Upper lobe of left lung (tissue), 4 donors: ENCODE data around the gene CEBPB.

Source experiments
- POLR2A ChIP-seq, 4 donors: fragments of 450-650 bp; IDR thresholded peaks; one replicate each; pipeline ENCODE4 v1.5.1; 2016 to 2017; ENCODE audit warnings: antibody characterized with exemption in 4 of 4, mild to moderate bottlenecking in 2 of 4
- POLR2AphosphoS5 ChIP-seq, 2 donors: sonication (generic); formaldehyde crosslinking; IDR thresholded peaks; one replicate each; pipeline ENCODE4 v1.5.1; 2017; ENCODE audit warnings: antibody characterized with exemption in 2 of 2
- TF ChIP-seq, protein P1 (sequence below), 6 experiments: fragments of 450-650 bp in 4 of 6; fragments of 200-600 bp in 2 of 6; sonication (generic) in 2 of 6; IDR thresholded peaks; one replicate each; pipeline ENCODE4 v1.5.1; 2016 to 2019; ENCODE audit warnings: antibody characterized with exemption in 6 of 6

DNA sequence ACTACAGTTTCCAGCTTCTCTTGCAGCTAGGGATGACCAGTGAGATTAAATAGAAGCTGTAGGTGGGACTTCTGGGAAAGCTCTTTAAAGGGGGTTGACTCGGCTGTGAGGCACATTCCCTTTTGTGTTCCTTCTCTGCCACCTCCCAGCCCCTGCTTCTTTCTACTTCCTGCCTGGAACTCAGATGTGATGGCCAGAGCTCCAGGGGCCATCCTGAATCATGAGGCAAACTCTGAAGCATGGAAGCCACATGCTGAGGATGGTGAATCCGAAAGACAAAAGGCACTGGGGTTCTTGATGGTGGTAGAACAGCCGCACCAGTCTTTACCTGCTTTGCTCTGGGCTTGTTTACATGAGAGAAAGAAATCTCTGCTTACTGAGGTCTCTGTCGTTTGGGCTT is 9.1 kb downstream of the CEBPB start:
- TF ChIP-seq POLR2A (IDR thresholded peaks at IDR 0.05): no peak
- TF ChIP-seq, protein P1, sequence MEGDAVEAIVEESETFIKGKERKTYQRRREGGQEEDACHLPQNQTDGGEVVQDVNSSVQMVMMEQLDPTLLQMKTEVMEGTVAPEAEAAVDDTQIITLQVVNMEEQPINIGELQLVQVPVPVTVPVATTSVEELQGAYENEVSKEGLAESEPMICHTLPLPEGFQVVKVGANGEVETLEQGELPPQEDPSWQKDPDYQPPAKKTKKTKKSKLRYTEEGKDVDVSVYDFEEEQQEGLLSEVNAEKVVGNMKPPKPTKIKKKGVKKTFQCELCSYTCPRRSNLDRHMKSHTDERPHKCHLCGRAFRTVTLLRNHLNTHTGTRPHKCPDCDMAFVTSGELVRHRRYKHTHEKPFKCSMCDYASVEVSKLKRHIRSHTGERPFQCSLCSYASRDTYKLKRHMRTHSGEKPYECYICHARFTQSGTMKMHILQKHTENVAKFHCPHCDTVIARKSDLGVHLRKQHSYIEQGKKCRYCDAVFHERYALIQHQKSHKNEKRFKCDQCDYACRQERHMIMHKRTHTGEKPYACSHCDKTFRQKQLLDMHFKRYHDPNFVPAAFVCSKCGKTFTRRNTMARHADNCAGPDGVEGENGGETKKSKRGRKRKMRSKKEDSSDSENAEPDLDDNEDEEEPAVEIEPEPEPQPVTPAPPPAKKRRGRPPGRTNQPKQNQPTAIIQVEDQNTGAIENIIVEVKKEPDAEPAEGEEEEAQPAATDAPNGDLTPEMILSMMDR (IDR thresholded peaks at IDR 0.05): no peak
- no peak for TF ChIP-seq POLR2AphosphoS5 (IDR thresholded peaks at IDR 0.05)
